ENCODE measurements around the gene COQ9.

- TF ChIP-seq CTCF (IDR thresholded peaks at IDR 0.05) (no peak), POLR2A (IDR thresholded peaks at IDR 0.05) (no peak)
Observed at GRCh38 chr16:57472665-57473060, 25.4 kb downstream of the COQ9 start.
